ENCODE data around the gene MAZ.

MAZ gene

GRCh38 chr16:29834079-29834478 lies 27.8 kb downstream of the MAZ start:
- no peaks in the 10 kb centered on the region for H3K36me3 ChIP-seq (ENCODE audit: insufficient read depth)
- no peak for TF ChIP-seq CTCF (conservative IDR thresholded peaks at IDR 0.05; ENCODE audit: low read depth, low read length)

DNA sequence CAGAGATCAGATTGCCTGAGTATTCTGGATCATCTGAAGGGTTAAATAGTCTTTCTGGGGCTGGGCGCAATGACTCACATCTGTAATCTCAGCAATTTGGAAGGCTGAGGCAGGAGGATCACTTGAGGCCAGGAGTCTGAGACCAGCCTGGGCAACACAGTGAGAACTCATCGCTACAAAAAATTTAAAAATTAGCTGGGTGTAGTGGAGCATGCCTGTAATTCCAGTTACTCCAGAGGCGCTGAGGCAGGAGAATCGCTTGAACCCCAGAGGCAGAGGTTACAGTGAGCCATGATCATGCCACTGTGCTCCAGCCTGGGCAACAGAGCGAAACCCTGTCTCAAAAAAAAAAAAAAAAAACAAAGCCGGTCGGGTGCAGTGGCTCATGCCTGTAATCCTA lies 29.6 kb downstream of the MAZ start:
- no peak for TF ChIP-seq CTCF (conservative IDR thresholded peaks at IDR 0.05; ENCODE audit: low read depth, low read length)
- Histone ChIP-seq H2AFZ (ENCODE audit: low read depth) (no peak overlapping the region), H3K79me2 (ENCODE audit: insufficient read depth, low read depth) (no peaks in the 10 kb centered on the region), H3K4me1 (ENCODE audit: low read depth, poor library complexity, severe bottlenecking) (no peaks in the 10 kb centered on the region), H4K20me1 (ENCODE audit: insufficient read depth) (no peaks in the 10 kb centered on the region), H3K9ac (no peak overlapping the region), H3K27me3 (ENCODE audit: insufficient read depth, low read depth) (no peaks in the 10 kb centered on the region), H3K27ac (no peak overlapping the region), H3K36me3 (ENCODE audit: insufficient read depth) (no peaks in the 10 kb centered on the region), H3K4me3 (IDR thresholded peaks at IDR 0.05; ENCODE audit: insufficient read depth, low read depth, low read length) (no peak overlapping the region), H3K4me2 (no peak overlapping the region)

More at GRCh38 chr16:29834079-29834478, 27.8 kb downstream of the MAZ start:
- no peaks in the 10 kb centered on the region for H3K79me2 ChIP-seq (ENCODE audit: insufficient read depth, low read depth)
- H3K4me3 ChIP-seq (IDR thresholded peaks at IDR 0.05; ENCODE audit: insufficient read depth, low read depth, low read length): no peak overlapping the region
- H2AFZ ChIP-seq (ENCODE audit: low read depth): no peak overlapping the region
- H3K27me3 ChIP-seq (ENCODE audit: insufficient read depth, low read depth): no peaks in the 10 kb centered on the region
- H3K27ac ChIP-seq: no peak overlapping the region
- H3K4me2 ChIP-seq: no peak overlapping the region
- no peaks in the 10 kb centered on the region for H4K20me1 ChIP-seq (ENCODE audit: insufficient read depth)
- no peak overlapping the region for H3K9ac ChIP-seq
- H3K4me1 ChIP-seq (ENCODE audit: low read depth, poor library complexity, severe bottlenecking): no peaks in the 10 kb centered on the region

DNA sequence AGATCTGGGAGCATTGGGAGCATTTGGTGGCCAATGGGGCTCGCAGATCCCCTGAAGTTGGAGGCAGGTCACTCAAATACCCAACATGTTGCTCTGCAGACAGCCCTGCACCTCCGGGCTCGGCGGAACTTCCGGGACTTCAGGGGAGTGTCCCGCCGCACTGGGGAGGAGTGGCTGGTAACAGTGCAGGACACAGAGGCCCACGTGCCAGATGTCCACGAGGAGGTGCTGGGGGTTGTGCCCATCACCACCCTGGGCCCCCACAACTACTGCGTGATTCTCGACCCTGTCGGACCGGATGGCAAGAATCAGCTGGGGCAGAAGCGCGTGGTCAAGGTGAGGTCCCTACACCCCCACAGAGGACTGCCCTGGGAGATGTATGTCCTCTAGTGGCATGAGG lies 30.3 kb downstream of the MAZ start:
- no peaks in the 10 kb centered on the region for H3K27me3 ChIP-seq (ENCODE audit: insufficient read depth, low read depth)

GRCh38 chr16:29837841-29838240 lies 31.5 kb downstream of the MAZ start:
- no peaks in the 10 kb centered on the region for H3K27me3 ChIP-seq (ENCODE audit: insufficient read depth, low read depth)
- H3K79me2 ChIP-seq (ENCODE audit: insufficient read depth, low read depth): no peaks in the 10 kb centered on the region
- no peaks in the 10 kb centered on the region for H3K4me1 ChIP-seq (ENCODE audit: low read depth, poor library complexity, severe bottlenecking)
- H3K9ac ChIP-seq: no peak overlapping the region
- TF ChIP-seq CTCF (conservative IDR thresholded peaks at IDR 0.05; ENCODE audit: low read depth, low read length): no peak
- H3K27ac ChIP-seq: no peak overlapping the region
- H3K36me3 ChIP-seq (ENCODE audit: insufficient read depth): no peaks in the 10 kb centered on the region
- H3K4me2 ChIP-seq: no peak overlapping the region
- no peak overlapping the region for H2AFZ ChIP-seq (ENCODE audit: low read depth)
- no peak overlapping the region for H3K4me3 ChIP-seq (IDR thresholded peaks at IDR 0.05; ENCODE audit: insufficient read depth, low read depth, low read length)
- no peaks in the 10 kb centered on the region for H4K20me1 ChIP-seq (ENCODE audit: insufficient read depth)

More for the DNA sequence above, 30.3 kb downstream of the MAZ start:
- TF ChIP-seq CTCF (conservative IDR thresholded peaks at IDR 0.05; ENCODE audit: low read depth, low read length): no peak
- Histone ChIP-seq H4K20me1 (ENCODE audit: insufficient read depth) (no peaks in the 10 kb centered on the region), H3K4me1 (ENCODE audit: low read depth, poor library complexity, severe bottlenecking) (no peaks in the 10 kb centered on the region), H3K79me2 (ENCODE audit: insufficient read depth, low read depth) (no peaks in the 10 kb centered on the region), H3K36me3 (ENCODE audit: insufficient read depth) (no peaks in the 10 kb centered on the region), H3K9ac (no peak overlapping the region), H3K27ac (no peak overlapping the region), H3K4me3 (IDR thresholded peaks at IDR 0.05; ENCODE audit: insufficient read depth, low read depth, low read length) (no peak overlapping the region), H3K4me2 (no peak overlapping the region), H2AFZ (ENCODE audit: low read depth) (no peak overlapping the region)
